Stimulated activated CD4-positive, alpha-beta T cell treated with anti-CD3 and anti-CD28 coated beads, Interleukin-2, amount 100 ng/mL, for 48 hours (primary cell): ENCODE measurements around the gene ELP5.
A peak's percentile ranks its signal among the peaks of the same experiment; 100 is the strongest.

Source experiments
- DNase-seq, 2 donors: peaks; one replicate each; pipeline ENCODE4 v3.0.0-alpha.2; 2020

The ELP5 gene

GRCh38 chr17:7252176-7253043, at the start of gene ELP5:
Gene ELP5, plus strand, starts transcription at chr17:7252215. Its CDS starts 336 bp downstream, at chr17:7252551.
- peak; percentile 86 to 99 for DNase-seq

GRCh38 chr17:7203391-7203790, 48.6 kb upstream of the ELP5 start:
- DNase-seq: no peak

GRCh38 chr17:7204336-7204735, 47.7 kb upstream of the ELP5 start:
- DNase-seq: no peak

- peak; percentile 85 to 86 for DNase-seq
Observed at GRCh38 chr17:7204828-7205461, 47.1 kb upstream of the ELP5 start.

GRCh38 chr17:7205561-7205960, 46.5 kb upstream of the ELP5 start:
- DNase-seq: no peak

DNA sequence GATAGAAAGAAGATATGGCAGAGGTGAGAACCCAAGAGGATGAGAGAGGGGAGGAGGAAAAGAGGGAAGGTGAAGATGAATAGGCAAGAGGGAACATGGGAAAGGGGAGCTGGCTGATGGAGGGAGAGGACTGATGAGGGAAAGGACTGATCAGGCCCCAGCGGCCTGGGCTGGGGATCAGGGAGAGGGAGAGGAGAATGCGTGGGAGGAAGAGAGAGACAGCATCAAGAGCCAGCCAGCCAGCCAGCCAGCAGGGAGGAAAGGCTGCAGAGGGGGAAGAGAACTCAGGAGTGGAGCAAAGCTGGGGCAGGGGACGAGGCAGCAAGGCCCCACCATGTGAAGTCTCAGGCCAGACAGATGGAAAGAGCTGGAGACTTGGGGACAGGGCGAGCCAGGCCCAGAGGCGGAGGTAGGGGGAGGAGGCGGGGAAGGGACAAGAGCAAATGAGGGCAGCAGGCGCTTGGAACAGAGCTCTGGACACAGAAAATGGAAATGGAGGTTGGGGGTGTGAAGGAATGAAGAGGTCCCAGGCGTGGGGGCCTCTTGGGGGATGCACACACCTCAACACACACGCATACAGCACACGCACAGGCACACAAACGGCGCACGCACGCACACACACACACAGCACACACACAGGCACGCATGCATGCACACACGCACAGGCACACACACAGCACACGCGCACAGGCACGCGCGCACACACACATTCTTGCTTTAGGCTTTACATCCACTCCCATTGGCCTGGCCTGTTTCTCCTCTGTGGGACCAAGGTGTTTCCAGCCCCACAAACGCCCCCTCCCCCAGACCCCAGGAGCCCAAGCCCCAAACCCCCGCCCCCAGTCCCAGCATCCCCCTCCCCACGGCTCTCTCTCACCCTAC, 44.7 kb upstream of the ELP5 start:
- no peak for DNase-seq

- no peak for DNase-seq
Observed at GRCh38 chr17:7208027-7208571, 43.9 kb upstream of the ELP5 start.

- DNase-seq: no peak
Observed at GRCh38 chr17:7208754-7209460, 43.1 kb upstream of the ELP5 start.

DNA sequence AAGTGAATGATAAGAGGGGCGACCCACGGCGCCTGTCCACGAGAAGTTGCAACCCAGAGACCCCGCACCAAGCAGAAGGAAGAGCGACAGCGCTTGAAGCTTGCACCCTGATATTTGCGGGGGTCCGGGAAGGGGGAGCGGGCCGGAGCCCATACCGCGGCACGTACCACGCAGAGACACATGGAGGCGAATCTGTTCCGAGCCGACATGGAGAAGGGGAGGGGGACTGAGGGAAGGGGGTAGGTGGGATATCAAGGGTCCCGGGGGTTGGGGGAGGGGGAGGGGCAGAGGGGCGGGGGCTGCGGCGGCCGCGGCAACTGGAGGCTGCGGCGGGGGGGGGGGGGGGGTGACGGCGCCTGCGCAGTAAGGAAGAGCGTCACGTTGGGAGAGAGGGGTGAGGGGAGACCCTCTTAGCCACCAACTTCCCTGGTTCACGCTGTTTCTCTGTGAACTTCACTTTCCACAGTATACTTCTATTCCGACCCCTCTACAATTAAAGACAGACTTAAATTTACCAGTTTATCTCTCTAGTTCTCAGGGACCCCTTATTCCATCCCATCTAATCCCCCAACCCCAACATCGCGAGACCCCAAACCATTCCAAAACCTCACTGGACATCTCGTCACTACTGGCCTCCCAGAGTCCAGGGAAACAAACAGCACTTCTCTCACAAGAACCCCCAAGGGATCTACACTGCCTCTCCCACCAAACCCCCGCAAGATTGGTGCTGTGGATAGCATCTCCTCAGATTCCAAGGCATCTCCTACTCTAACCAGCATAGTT, 40.3 kb upstream of the ELP5 start:
- DNase-seq: no peak

- peak in 1 of 2 donors; percentile 57 for DNase-seq
Observed at GRCh38 chr17:7213895-7214299, 38.1 kb upstream of the ELP5 start.

DNA sequence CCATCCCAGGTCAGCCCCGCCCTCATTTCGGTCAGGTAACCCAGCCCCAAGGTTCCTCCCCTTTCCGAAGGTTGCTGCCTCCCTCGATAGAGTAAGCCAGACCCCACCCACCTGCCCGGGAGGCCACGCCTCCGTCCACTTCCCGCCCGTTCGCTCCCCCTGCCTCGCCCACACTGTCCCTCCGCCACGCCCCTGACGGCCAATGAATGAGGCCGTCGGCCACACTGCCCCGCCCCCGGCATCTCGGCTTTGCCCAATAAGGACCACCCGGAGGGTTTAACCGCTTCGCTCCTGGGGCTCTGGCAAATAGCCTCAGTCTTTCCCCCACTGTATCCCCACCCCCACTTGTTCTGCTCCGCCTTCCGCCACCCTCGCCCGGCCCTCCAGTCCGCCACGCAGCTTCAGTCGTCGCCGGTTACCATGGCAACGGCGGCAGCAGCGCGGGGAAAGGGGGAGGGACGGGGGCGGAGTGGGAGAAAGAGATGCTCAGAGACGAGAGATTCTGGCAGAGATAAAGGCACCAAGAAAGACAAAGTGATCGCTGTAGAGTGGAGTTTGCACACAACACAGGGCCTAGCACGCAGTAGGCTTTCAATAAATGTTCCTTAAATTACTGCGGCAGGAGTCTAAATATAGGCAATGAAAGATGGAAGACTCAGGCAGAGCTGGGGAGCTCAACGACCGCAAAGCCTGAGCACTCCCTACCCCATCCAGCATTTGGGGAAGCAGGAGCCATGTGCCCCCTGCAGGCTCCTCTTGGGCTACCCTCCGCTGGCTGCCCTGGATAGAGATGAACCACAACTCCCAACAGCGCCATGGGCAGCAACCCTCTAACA, 37.5 kb upstream of the ELP5 start:
- DNase-seq: peak; percentile 99

DNA sequence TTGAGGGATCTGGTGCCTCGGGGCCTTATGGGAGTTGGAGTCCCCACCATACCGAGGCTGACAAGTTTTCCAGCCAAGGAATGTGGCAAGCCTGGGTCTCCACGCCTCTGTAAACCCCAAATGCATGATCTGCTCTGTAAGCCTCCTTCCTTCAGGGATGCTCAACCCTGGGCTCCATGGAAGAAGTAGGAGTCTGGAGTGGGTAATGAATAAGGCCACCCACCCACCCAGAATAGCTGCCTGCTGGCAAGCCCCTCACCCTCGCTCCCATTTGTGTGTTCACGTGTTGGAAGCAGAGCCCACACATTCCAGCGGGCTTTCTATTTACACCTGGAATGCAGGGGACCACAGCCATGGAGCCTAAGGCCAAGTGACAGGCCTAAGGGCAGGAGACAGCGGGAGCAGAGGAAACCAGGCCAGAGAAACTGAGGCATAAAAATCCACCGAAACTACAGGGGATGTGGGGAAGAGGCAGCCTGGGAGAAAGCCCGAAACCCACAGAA, 36.8 kb upstream of the ELP5 start:
- DNase-seq: no peak

- DNase-seq: no peak
Observed at GRCh38 chr17:7215652-7216180, 36.3 kb upstream of the ELP5 start.

GRCh38 chr17:7216242-7217112, 35.5 kb upstream of the ELP5 start:
- DNase-seq: no peak

- no peak for DNase-seq
Observed at GRCh38 chr17:7217113-7217987, 34.7 kb upstream of the ELP5 start.

- no peak for DNase-seq
Observed at GRCh38 chr17:7218166-7218565, 33.8 kb upstream of the ELP5 start.

- no peak for DNase-seq
Observed at GRCh38 chr17:7218758-7219157, 33.3 kb upstream of the ELP5 start.

- no peak for DNase-seq
Observed at GRCh38 chr17:7219229-7219811, 32.7 kb upstream of the ELP5 start.
